Effector CD4-positive, alpha-beta T cell (primary cell): ENCODE measurements around the gene KIAA2012.

Experiments
- DNase-seq: peaks from one replicate; pipeline ENCODE4 v3.0.0-alpha.2; 2020

The KIAA2012 gene

DNA sequence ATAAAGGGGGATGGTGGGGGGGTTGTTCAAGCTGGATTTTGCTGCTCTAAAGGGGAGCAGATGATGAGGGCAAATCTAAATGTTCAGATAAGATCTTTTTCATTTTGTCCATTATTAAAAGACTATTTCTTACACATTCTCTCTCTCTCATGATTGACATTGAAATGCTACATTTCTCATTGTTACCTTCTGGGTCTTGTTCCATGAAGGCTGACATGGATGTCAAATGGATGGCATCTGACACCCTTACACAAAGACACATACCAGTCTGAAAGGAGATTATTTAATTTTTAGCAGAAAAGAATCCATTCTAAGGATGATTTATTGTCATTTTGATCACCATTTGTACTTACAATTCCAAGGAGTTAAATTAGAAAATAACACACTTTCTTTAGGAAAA lies 28.3 kb upstream of the KIAA2012 start:
- DNase-seq, result no peak

DNA sequence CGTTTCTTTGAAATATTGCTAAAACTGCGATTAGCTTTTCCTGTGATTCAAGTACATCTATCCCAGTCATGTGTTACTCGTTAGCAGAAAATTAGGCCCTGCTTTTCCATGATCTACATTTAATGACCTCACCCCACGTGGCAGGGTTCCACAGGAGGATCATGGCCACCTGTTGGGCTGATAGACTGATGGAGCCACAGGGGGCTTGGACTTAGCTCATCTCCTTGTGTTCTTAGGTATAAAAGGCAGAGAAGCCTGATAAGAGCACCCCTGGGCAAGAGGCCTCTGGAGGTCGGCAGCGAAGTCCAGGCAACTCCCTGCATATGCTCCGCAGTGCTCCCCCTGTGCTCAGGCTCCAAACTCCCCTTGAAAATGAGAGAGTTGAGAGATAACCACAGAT lies 26.5 kb upstream of the KIAA2012 start:
- no peak for DNase-seq

DNA sequence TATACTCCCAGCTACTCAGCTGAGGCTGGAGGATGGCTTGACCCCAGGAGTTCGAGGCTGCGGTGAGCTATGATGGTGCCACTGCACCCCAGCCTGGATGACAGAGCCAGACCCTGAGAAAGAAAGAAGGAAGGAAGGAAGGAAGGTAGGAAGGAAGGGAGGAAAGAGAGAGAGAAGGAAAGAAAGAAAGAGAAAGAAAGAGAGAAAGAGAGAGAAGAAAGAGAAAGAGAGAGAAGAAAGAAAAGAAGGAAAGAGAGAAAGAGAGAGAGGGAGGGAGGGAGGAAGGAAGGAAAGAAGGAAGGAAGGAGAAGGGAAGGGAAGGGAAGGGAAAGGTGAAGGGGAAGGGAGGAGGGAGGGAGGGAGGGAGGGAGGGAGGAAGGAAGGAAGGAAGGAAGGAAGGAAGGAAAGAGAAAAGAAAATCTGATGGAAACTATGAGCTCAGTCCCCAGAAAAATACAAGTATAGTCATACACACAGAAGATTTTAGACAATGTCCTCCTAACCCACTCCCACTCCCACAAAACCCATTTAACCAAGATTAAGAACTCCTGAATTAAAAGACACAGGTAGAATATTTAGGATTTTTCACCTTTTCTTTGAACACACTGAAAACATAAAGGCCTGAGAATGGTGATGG lies 23.8 kb upstream of the KIAA2012 start:
- DNase-seq, result no peak

DNA sequence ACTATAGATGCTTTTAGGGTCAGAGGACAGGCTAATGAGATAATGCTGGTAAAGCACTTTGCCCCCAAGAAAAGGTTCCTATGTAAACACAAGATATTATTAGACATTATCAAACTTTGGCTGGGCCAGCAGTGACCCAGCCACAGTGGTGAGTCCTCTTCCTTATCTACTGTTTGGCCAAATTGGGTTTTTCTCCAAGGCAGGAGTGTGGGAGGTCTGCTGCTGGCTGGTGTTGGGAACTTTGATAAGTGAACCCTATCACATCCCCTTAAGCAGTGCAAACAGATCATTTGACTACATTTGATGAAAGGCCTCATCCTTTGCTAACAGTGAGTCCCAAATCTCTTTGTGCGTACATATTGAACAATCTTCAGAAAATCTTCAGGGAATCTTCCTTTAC lies 23.2 kb upstream of the KIAA2012 start:
- DNase-seq, result no peak

DNA sequence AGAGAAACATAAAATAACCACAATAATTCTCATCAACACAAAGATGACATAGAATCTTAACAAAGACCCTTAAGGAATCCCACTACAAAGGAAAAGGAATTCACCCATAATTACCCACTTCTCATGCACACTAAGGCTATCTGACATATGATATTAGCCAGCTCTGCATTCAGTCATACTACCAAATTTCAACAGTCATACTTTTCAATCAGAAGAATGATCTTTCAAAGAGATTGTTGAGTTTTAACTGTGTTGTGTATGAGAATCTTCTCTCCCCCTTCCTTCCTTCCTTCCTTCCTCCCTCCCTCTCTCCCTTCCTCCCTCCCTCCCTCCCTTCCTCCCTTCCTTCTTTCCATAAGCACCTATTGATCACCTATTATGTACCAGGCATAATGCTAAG lies 22.4 kb upstream of the KIAA2012 start:
- DNase-seq, result no peak

DNA sequence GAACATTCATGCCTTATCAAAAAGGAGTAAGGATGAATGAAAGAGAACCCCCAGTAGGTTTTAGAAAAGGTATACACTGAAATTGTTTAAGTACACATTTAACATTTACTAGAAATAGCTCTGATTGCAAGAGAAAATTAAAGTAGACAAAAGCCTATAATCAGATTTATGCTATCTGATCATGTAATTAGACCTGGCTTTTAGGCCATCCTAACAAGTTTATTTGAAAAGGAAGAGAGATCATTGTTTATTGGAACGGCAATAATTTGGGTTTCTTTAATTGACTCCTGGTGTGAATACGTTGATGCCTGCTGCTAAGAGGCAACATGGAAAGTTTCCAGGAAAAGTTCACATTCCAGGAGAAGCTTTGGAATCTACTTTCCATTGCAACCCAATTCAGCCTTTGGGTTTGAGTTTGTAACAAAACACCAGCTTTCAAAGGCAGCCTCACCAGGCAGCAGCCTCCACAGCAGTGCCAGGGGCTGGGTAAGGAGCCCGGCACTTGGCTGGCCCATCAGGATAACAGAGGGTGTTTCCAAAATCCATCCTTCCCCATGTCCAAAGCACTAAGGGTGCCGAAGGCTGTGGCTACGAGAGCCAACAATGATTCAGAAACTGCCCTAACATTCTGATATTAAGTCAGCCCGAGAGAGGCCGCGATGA lies 21.4 kb upstream of the KIAA2012 start:
- no peak for DNase-seq

DNA sequence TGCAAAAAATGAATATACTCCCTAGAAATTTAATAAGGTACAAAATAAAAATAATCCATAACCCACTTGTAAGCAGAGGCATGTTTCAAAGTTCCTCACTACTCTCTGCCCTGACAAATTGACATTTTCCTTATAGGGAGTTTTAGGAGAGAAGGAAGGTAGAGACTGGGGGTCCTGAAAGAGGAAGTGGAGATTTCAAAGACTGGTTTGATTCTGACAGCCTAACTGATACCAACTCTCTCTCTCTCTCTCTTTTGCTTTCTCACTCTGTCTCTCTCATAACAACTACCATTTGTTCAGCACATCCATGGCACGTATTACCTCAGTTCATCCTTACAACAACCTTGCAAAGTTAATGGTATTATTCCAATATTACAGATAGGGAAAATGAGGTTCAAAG lies 20.8 kb upstream of the KIAA2012 start:
- no peak for DNase-seq

DNA sequence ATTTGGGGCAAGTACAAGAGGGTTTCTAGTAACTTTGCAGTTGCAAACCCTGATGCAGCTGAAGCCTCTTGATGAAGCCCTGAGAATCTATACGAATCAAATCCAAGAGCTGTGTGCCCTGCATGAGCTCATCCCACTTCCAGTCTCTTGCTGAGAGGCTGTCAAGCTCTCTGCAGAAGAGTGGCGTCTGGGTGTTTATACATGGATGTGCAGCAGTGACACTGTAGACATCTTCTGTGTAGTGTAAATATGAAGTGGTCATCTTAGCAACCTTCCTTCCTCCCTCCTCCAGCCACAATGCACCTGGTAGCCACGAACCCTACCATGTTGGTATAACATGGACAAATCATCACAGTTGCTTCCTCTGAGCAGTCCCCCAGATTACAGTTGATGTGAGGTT lies 18.4 kb upstream of the KIAA2012 start:
- no peak for DNase-seq

DNA sequence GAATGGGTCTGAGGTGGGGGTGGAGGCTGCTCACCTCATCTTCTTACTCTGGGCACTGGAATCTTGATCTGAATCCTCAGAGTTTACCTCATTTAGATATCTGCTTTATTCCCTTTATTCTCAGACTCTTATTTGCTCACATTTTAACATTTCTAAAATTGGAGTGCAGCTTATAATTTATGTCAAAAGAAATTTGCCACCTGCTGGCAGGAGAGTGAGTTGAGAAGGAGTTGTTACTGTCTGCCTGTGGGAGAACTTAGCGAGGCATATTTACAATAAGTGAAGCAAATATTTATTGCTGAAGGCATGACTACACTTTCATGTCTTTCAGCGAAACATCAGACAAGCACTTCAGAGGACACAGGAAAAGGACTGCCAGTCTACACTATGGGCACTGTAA lies 16.4 kb upstream of the KIAA2012 start:
- no peak for DNase-seq

DNA sequence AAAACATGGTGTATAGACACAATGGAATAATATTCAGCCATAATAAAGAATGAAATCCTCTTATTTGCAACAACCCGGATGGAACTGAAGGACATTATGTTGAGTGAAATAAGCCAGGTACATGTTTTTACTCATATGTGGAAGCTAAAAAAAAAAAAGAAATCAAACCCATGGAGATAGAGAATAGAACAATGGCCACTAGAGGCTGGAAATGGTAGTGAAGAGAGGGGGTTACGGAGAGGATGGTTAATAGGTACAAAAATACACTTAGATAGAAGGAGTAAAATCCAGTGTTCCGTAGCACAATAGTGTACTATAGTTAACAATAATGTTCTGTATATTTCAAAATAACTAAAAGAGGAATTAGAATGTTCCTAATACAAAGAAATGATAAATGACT lies 12.8 kb upstream of the KIAA2012 start:
- no peak for DNase-seq

DNA sequence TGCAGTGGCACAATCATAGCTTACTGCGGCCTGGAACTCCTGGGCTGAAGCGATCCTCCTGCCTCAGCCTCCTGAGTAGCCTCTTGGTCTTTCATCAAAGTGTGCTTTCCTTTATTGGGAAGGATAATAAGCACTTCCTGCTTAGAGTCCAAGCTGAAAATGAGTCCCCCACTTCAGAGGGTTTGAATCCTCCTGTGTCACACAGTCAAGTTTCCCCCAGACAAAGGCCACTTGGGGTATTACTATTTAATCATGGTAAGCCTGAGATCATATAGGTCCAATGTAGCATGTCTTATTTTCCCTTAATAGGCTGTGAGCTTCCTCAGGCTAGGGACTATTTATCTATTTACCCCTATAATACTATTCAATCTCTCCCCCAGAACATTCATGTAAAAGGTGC lies 11.4 kb upstream of the KIAA2012 start:
- DNase-seq, result no peak

DNA sequence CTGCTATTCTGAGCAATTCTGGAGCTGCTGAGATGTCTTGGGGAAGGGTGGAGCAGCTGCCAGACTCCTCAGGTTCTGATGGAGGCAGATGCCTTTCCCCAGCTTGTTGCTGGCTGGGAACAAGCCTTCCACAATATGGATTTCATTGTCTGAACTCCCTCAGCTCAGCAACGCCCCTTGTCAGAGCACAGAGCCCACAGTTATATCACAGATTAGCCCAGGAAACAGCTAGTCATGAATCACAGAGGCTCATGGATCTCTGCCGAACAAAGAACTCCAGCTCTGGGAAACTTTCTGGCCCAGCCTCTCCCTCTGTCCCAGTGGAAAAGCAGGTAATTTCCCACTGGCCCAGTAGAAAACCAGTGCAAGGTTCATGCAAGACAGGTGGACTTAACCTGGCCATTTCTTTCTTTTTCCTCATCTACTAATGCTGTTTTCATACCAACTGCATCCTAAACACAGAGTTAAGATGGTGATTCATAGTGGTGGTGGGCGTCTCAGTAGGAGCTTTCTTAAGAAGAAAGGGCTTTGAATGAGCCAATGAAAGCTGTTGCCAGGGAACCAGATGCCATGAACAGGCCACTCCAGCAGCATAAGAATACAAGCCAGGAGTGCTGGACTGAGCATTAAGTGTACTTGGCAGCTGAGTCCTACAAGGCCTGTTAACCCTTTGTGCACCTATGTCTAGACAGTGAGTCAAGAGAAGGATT lies 8.7 kb upstream of the KIAA2012 start:
- DNase-seq, result no peak

DNA sequence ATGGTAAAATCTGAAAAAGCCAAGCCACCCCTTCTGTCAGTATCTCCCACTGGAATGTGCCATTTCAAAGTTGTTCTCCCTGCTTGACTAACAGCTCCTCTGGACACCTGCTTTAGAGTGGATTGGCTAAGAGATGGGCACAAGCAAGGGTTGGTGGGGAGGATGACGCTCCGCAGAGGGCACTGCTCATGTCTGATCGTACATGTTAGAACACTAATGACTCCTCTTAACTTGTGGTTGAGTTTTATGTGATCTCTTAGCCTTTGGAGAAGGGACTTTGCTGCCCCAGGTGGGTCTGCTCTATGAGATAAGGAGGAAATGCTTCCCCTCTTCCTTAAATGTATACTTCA lies 8.2 kb upstream of the KIAA2012 start:
- no peak for DNase-seq

DNA sequence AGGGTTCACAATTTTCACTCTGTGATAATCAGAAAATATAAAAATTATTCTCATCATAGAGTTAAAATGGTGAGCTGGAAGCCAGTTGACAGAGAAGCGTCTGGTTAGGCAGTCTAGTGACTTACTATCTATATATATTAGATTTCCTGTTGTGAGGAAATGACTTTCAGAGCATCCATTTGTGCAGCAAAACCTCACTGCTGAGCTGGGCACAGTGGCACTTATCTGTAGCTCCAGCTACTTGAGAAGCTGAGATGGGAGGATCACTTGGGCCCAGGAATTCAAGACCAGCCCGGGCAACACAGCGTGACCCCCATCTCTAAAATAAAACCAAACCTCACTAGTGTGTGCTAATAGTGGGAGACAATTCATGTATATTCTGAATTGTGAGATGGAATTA lies 7.2 kb upstream of the KIAA2012 start:
- DNase-seq, result no peak

DNA sequence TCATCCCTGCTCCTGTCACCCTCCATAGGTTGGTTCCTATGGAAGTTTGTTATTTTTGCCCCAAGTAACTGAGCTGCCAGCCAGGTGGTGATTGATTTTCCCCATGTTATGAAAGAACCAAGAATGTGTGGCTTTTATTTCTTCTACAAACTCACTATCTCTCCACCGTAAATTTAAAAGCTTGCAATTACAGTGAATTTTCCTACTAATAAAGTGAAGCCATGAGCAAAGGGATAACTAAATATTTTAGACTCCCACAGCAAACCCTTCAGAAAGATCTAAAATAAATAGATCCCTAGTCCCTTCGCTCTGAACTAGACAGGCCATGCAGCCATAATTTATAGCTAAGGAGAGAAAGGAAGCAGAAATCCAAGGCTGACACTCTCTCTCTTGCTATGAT lies 6.2 kb upstream of the KIAA2012 start:
- DNase-seq, result no peak

DNA sequence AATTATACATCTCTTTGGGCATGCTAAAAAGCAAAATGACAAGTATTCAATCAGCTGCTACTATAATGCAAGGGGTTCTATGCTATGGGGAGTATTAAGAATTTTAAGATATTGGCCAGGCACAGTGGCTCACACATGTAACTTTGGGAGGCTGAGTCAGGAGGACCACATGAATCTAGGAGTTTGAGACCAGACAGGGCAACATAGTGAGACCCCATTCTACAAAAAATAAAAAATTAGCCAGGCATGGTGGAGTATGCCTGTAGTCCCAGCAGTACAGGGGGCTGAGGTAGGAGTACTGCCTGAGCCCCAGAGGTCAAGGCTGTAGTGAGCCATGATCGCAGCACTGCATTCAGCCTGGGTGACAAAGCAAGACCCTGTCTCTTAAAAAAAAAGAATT lies 5.5 kb upstream of the KIAA2012 start:
- no peak for DNase-seq

DNA sequence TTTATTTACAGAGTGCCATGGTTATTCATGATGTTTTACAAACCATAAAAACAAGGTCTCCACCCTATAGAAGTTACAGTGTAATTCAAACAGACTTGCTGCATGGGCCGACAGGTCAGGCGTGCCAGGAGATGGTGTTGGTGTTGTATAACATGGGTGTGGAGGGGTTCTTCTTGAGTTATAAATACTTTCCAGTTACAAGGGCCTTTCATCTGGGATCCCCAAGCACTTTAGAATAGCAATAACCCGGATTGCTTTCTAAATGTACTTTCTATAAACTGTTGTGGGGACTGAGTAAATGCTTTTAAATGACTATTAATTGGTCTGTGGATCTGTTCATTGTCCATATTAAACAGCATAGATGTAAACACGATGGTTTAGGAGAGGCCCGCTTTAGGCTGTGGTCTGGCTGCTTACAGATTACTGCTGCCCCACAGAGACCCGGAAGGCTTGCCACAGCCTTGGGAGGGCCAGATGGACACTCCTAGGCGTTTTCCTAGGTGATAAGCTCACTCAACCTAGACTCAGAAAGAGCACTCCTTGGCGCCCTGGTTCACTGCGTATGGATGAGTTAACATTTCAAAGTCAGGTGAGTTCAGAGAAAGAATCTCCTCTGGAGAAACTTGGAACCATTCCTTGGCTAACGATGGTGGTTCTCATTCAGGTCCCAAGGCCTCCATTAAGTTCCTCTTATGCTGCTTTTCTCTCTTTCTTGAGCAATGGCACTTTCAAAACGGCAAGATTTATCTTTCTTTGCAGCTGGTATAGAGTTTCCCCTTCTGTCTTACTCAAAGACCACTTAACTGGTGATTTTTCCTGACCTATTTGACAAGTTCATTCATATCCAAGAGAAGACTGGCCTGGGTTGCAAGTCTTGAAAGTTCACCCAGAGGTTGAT lies 3.6 kb upstream of the KIAA2012 start:
- DNase-seq, result no peak

DNA sequence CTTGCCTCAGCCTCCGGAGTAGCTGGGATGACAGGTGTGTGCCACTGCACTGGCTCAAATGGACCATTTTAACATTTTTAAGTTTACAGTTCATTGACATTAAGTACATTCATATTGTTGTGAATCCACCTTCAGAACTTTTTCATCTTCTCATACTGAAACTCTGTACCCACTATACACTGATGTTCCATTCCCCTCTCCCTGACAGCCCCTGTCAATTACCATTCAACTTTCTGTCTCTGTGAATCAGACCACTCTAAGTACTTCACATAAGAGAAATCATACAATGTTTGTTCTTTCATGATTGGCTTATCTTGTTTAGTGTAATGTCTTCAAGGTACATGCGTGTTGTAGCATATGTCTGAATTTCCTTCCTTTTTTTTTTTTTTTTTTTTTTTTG lies 1.9 kb upstream of the KIAA2012 start:
- DNase-seq, result no peak

DNA sequence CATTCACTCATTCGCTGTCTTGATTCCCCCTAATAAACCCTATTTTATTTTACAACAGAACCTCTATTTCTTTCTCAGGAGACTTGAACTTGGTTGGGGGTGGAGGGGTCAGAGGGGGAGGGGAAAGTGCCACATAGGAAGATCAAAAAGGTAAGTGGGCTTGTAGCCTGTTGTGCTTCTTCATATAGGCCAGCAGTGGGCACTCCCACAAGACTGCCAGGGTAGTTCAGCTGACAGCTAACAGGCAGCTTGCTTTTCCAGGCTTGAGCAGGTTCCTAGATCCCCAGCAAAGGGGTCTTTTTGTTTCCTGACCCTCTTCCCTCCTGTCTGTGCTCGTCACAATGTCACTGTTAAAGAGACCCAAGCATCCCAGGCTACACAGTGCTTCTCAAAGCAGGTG lies 829 bp upstream of the KIAA2012 start:
- DNase-seq, result no peak

DNA sequence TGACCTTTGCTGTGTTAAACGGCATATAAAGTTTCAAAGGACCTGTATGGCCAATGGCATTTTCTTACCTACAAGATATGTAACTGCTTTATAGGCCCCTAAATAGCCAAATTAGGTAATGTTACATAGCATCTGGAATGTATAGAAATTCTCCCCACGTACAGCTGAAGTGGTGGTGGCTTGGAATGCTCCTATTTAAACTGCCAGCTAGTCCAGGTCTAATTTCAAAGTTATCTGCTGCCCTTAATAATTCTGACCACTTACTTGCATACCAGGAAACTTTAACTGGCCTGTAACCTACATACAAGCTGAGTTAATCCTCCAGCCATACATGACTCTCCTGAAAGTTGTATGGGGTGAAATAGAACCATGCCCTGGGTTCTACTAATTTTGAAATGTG lies 1.3 kb downstream of the KIAA2012 start:
- no peak for DNase-seq

DNA sequence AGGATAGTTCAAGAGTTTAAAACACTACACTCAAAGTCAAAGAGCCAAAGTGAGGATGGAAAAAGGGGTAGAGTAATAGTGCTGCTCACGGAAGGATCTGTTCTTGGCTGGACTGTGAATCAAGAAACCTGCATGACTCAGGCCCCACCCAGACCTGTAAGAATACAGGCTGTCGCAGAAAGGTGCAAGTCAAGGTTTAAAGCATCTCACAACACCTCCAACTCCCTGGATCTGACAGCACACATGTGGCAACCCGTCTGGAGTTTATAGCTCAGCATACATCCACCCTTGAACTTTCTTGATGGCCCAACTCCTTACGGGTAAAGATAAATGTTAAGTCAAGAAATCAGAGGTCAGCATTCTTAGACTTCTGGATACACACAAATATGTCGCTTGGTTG lies 6.3 kb downstream of the KIAA2012 start:
- no peak for DNase-seq

DNA sequence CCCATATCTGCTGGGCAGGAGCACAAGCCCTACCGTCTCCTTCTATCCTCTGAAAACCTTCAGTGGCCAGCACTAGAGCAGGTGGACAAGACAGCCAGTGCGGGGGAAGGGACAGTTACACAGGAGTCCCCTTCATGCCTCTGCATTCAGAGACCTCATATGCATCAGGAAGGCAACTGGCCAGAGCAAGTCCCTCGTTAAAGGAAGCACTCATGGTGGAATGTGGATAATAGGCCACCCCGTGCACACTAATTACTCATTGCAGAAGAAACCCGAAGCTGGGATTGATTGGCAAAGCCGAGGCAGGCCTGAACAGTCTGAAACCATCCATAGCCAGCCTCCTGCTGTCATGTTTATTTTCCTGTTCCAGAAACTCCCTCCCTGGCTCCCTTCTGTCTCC lies 11.2 kb downstream of the KIAA2012 start:
- no peak for DNase-seq

DNA sequence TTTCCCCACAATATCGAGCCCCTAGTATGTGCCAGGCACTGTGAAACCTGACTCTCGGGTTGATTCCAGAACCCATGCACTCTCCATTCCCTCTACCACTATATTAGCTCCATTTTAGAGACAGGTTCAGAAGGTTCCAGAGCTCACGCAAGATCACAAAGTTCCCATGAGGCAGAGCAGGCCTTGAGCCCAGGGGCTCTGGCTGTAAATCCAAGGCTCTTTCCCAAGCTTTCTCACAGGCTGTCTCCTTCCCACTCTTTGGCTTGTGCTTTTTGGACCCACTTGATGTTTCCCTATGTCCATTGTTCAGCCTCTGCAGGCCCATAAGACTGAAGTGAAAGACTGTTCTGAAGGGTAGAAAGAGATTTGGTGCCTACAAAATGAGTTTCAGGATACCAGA lies 15.7 kb downstream of the KIAA2012 start:
- no peak for DNase-seq

DNA sequence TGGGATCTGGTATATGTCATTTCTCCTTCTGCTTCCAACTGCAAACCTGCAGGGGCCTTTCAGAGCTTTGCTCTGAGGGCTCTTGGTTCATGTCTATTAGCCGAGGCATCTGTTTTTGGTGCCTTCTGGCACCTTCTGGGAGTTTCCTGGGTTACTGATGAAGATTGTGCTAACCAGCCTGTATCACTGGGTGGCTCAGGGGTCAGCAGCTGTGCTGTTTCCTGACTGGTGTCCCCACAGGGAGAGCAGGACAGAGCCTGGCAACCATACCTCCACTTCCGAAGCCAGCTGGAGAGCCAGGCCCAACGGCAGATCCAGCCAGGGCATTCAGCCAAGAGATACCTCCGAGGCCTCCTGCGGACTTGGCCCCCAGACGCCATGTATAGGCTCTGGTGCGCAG lies 17.5 kb downstream of the KIAA2012 start:
- DNase-seq, result no peak
